ENCODE results near the gene EML5.

DNA sequence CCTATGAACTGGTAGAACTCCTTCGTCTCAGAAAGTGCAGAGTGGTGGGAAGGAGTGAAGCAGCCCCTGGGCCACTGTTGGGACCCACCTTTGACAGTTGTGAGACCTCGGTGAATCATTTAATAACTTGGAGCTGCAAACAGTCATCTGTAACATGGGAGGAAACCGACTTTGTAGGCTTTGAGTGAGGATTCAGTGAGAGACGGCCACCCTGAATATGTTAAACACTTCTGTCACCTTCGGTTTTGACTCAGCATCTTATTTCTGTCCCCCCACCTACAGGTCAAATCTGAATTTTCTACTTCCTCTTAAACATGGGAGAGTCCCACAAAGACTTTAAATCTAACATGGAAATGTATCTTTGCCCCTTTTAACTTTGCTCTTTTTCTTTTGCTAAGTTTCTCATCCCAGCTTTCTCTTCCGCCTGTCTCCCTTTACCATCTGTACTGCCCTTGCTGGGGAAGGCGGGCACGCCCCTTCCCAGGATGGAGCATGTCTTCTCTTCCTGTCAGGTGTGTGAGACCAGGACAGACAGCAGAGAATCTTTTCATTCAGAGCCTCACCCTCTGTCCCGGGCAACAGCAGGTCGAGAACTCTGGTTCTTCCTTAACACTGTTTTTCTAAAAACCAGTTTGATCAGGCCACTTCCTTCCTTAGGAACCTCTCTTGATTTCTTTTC, 192.9 kb downstream of the EML5 start:
- TF ChIP-seq POLR2A (IDR thresholded peaks at IDR 0.05; ENCODE audit: low read depth, low read length) (no peak), MYC (IDR thresholded peaks at IDR 0.05; ENCODE audit: low read depth, low read length) (no peak), JUN (IDR thresholded peaks at IDR 0.05; ENCODE audit: borderline replicate concordance, insufficient read depth, insufficient read length, low read depth) (no peak), GATA2 (IDR thresholded peaks at IDR 0.05; ENCODE audit: insufficient read depth, insufficient read length, low read depth, low read length) (no peak)
- TF ChIP-seq, protein P1, sequence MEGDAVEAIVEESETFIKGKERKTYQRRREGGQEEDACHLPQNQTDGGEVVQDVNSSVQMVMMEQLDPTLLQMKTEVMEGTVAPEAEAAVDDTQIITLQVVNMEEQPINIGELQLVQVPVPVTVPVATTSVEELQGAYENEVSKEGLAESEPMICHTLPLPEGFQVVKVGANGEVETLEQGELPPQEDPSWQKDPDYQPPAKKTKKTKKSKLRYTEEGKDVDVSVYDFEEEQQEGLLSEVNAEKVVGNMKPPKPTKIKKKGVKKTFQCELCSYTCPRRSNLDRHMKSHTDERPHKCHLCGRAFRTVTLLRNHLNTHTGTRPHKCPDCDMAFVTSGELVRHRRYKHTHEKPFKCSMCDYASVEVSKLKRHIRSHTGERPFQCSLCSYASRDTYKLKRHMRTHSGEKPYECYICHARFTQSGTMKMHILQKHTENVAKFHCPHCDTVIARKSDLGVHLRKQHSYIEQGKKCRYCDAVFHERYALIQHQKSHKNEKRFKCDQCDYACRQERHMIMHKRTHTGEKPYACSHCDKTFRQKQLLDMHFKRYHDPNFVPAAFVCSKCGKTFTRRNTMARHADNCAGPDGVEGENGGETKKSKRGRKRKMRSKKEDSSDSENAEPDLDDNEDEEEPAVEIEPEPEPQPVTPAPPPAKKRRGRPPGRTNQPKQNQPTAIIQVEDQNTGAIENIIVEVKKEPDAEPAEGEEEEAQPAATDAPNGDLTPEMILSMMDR (IDR thresholded peaks at IDR 0.05; ENCODE audit: extremely low read depth in 1 of 2, insufficient read depth in 1 of 2, low read depth in 1 of 2, low read length in 2 of 2): no peak

All from endothelial cell of umbilical vein (primary cell).